ENCODE results near the gene GNG5.

DNA sequence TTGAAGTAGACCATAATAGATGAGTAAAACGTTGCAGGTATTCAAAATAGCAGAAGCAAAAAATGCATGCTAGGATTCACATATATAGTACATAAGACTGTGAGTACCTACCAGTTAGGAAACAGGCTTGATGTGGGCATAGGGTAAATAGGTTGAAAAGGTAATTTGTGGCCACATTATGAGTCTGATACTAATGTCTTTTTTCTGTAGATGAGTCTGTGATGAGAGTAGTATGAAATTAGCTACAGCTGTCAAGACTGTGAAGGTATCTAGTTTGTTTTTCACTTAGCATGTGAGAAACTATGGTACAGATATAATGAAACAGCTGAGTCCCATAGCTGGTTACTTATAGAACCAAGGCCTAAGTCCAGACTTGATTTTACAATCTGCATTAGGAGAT is 12.6 kb downstream of the GNG5 start:
- TF ChIP-seq, protein P1, sequence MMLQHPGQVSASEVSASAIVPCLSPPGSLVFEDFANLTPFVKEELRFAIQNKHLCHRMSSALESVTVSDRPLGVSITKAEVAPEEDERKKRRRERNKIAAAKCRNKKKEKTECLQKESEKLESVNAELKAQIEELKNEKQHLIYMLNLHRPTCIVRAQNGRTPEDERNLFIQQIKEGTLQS (IDR thresholded peaks at IDR 0.05): no peak
- TF ChIP-seq POLR2AphosphoS5 (IDR thresholded peaks at IDR 0.05; ENCODE audit: low read depth, low read length) (no peak; the same call in 1 of the 2 replicates), EZH2 (IDR thresholded peaks at IDR 0.05) (no peak), POLR2A (IDR thresholded peaks at IDR 0.05; ENCODE audit: borderline replicate concordance, extremely low read depth, insufficient read depth, insufficient read length) (no peak), TCF7L2 (IDR thresholded peaks at IDR 0.05; ENCODE audit: borderline replicate concordance, extremely low read depth, insufficient read depth, insufficient read length) (no peak), SP1 (IDR thresholded peaks at IDR 0.05; ENCODE audit: low read depth) (no peak), EZH2phosphoT487 (IDR thresholded peaks at IDR 0.05; ENCODE audit: borderline replicate concordance) (no peak), JUND (IDR thresholded peaks at IDR 0.05) (no peak), ZNF274 (IDR thresholded peaks at IDR 0.05; ENCODE audit: low read depth, low read length) (no peak), SRF (IDR thresholded peaks at IDR 0.05; ENCODE audit: low read depth) (no peak), RAD21 (IDR thresholded peaks at IDR 0.05; ENCODE audit: low read depth) (no peak)
- TF ChIP-seq, protein P2, sequence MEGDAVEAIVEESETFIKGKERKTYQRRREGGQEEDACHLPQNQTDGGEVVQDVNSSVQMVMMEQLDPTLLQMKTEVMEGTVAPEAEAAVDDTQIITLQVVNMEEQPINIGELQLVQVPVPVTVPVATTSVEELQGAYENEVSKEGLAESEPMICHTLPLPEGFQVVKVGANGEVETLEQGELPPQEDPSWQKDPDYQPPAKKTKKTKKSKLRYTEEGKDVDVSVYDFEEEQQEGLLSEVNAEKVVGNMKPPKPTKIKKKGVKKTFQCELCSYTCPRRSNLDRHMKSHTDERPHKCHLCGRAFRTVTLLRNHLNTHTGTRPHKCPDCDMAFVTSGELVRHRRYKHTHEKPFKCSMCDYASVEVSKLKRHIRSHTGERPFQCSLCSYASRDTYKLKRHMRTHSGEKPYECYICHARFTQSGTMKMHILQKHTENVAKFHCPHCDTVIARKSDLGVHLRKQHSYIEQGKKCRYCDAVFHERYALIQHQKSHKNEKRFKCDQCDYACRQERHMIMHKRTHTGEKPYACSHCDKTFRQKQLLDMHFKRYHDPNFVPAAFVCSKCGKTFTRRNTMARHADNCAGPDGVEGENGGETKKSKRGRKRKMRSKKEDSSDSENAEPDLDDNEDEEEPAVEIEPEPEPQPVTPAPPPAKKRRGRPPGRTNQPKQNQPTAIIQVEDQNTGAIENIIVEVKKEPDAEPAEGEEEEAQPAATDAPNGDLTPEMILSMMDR (IDR thresholded peaks at IDR 0.05 in 2 of 3, conservative IDR thresholded peaks at IDR 0.05 in 1 of 3; ENCODE audit: borderline replicate concordance in 1 of 3, insufficient read depth in 1 of 3, low read depth in 2 of 3, low read length in 2 of 3): no peak
- TF ChIP-seq, protein P3, sequence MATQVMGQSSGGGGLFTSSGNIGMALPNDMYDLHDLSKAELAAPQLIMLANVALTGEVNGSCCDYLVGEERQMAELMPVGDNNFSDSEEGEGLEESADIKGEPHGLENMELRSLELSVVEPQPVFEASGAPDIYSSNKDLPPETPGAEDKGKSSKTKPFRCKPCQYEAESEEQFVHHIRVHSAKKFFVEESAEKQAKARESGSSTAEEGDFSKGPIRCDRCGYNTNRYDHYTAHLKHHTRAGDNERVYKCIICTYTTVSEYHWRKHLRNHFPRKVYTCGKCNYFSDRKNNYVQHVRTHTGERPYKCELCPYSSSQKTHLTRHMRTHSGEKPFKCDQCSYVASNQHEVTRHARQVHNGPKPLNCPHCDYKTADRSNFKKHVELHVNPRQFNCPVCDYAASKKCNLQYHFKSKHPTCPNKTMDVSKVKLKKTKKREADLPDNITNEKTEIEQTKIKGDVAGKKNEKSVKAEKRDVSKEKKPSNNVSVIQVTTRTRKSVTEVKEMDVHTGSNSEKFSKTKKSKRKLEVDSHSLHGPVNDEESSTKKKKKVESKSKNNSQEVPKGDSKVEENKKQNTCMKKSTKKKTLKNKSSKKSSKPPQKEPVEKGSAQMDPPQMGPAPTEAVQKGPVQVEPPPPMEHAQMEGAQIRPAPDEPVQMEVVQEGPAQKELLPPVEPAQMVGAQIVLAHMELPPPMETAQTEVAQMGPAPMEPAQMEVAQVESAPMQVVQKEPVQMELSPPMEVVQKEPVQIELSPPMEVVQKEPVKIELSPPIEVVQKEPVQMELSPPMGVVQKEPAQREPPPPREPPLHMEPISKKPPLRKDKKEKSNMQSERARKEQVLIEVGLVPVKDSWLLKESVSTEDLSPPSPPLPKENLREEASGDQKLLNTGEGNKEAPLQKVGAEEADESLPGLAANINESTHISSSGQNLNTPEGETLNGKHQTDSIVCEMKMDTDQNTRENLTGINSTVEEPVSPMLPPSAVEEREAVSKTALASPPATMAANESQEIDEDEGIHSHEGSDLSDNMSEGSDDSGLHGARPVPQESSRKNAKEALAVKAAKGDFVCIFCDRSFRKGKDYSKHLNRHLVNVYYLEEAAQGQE (IDR thresholded peaks at IDR 0.05; ENCODE audit: low read depth): no peak
- TF ChIP-seq, protein P4, sequence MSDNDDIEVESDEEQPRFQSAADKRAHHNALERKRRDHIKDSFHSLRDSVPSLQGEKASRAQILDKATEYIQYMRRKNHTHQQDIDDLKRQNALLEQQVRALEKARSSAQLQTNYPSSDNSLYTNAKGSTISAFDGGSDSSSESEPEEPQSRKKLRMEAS (IDR thresholded peaks at IDR 0.05): no peak
